ENCODE measurements around the gene SF3B2.
"Not testable (repeated sequence)": the region's sequence is repeated elsewhere in the genome, so short reads cannot be mapped to it uniquely, and the experiment has no call there.

The SF3B2 gene

DNA sequence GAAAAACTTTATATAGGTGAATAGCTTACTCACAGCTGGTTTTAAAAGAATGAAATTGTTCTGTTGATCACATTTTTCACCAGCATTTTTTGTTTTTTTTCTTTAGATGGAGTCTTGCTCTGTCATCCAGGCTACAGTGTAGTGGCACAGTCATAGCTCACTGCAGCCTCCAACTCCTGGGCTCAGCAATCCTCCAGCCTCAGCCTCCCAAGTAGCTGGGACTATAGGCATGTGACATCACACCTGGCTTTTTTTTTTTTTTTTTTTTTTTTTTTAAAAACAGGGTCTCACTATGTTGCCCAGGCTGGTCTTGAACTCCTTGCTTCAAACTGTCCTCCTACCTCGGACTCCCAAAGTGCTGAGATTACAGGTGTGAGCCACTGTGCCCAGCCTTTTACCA lies 21.5 kb downstream of the SF3B2 start:
- Histone ChIP-seq H3K4me3 (replicated peaks; ENCODE audit: low read depth, low read length) (no peak overlapping the region), H3K36me3 (ENCODE audit: control insufficient read depth, insufficient read depth, low read length) (peaks cover 9% of the 10 kb centered on the region), H3K27me3 (replicated peaks; ENCODE audit: control insufficient read depth, insufficient read depth, low read length) (no peaks in the 10 kb centered on the region)
- no peak for DNase-seq (ENCODE audit: extremely low read depth, insufficient read length)
- TF ChIP-seq, protein P1, sequence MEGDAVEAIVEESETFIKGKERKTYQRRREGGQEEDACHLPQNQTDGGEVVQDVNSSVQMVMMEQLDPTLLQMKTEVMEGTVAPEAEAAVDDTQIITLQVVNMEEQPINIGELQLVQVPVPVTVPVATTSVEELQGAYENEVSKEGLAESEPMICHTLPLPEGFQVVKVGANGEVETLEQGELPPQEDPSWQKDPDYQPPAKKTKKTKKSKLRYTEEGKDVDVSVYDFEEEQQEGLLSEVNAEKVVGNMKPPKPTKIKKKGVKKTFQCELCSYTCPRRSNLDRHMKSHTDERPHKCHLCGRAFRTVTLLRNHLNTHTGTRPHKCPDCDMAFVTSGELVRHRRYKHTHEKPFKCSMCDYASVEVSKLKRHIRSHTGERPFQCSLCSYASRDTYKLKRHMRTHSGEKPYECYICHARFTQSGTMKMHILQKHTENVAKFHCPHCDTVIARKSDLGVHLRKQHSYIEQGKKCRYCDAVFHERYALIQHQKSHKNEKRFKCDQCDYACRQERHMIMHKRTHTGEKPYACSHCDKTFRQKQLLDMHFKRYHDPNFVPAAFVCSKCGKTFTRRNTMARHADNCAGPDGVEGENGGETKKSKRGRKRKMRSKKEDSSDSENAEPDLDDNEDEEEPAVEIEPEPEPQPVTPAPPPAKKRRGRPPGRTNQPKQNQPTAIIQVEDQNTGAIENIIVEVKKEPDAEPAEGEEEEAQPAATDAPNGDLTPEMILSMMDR (IDR thresholded peaks at IDR 0.05; ENCODE audit: insufficient read depth, low read length, poor library complexity, severe bottlenecking): no peak

DNA sequence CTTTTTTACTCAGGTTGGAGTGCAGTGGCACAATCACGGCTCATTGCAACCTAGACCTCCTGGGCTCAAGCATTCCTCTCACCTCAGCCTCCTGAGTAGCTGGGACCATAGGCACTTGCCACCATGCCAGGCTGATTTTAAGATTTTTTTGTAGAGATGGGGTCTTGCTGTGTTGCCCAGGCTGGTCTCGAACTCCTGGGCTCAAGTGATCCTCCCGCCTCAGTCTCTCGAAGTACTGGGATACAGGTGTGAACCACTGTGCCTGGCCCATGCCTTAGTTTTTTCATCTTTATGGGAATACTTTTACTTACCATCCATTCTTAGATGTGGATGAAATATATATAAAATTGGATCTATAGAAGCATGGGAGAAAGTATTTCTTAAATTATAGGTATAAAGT lies 23.1 kb downstream of the SF3B2 start:
- no peak for DNase-seq (ENCODE audit: extremely low read depth, insufficient read length)
- Histone ChIP-seq H3K4me3 (replicated peaks; ENCODE audit: low read depth, low read length) (no peak overlapping the region), H3K27me3 (replicated peaks; ENCODE audit: control insufficient read depth, insufficient read depth, low read length) (no peaks in the 10 kb centered on the region), H3K36me3 (ENCODE audit: control insufficient read depth, insufficient read depth, low read length) (peaks cover 9% of the 10 kb centered on the region)
- TF ChIP-seq, protein P1 (IDR thresholded peaks at IDR 0.05; ENCODE audit: insufficient read depth, low read length, poor library complexity, severe bottlenecking): no peak

DNA sequence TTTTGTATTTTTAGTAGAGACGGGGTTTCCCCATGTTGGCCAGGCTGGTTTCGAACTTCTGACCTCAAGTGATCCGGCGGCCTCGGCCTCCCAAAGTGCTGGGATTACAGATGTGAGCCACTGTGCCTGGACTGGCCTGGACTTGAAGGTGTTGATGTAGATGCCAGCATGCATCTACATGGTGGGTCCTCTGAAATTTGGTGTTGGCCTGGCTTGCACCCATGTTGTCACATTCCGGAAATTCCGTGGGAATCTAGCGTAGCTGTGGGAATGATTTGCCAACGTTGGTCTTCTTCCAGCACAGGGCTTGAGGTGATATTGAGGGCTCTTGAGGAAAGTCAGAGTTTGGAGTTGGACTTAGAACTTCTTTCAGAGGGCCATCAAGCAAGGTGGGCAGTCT lies 24.4 kb downstream of the SF3B2 start:
- TF ChIP-seq, protein P1 (IDR thresholded peaks at IDR 0.05; ENCODE audit: insufficient read depth, low read length, poor library complexity, severe bottlenecking): no peak
- Histone ChIP-seq H3K36me3 (ENCODE audit: control insufficient read depth, insufficient read depth, low read length) (peaks cover 9% of the 10 kb centered on the region), H3K27me3 (replicated peaks; ENCODE audit: control insufficient read depth, insufficient read depth, low read length) (no peaks in the 10 kb centered on the region), H3K4me3 (replicated peaks; ENCODE audit: low read depth, low read length) (no peak overlapping the region)
- no peak for DNase-seq (ENCODE audit: extremely low read depth, insufficient read length)

DNA sequence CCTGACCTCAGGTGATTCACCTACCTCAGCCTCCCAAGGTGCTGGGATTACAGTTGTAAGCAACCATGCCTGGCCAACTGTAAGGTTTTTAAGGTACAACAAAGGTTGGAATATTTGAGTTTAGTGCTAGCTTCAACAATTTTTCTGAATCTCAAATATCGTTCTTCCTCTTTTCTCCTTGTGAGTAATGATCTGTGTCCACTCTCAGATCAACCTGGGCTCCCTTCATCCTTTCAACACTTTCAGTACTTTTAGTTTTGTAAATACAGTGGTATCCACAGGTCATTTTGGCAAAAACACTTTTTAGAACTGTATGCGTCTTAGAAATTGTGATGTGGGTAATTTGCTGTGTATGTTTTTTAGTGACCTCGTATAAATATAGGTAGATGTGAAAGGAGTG lies 25.8 kb downstream of the SF3B2 start:
- DNase-seq (ENCODE audit: extremely low read depth, insufficient read length): no peak
- H3K27me3 ChIP-seq (replicated peaks; ENCODE audit: control insufficient read depth, insufficient read depth, low read length): no peaks in the 10 kb centered on the region
- peaks cover 4% of the 10 kb centered on the region for H3K36me3 ChIP-seq (ENCODE audit: control insufficient read depth, insufficient read depth, low read length)
- H3K4me3 ChIP-seq (replicated peaks; ENCODE audit: low read depth, low read length): no peak overlapping the region
- TF ChIP-seq, protein P1 (IDR thresholded peaks at IDR 0.05; ENCODE audit: insufficient read depth, low read length, poor library complexity, severe bottlenecking): no peak

DNA sequence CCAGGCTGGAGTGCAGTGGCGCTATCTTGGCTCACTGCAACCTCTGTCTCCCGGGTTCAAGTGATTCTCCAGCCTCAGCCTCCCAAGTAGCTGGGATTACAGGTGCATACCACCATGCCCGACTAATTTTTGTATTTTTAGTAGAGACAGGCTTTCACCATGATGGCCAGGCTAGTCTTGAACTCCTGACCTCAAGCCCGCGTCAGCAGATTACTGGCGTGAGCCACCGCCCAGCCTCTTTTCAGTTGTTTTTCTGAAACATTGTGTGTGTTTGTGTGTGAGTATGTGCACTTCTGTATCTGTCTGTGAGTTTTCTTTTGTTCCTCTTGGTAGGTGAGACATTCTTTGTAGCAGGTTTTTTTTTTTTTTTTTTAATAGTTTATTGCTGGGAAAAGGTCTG lies 26.8 kb downstream of the SF3B2 start:
- not testable (repeated sequence) for H3K27me3 ChIP-seq (replicated peaks; ENCODE audit: control insufficient read depth, insufficient read depth, low read length); H3K36me3 ChIP-seq (ENCODE audit: control insufficient read depth, insufficient read depth, low read length); H3K4me3 ChIP-seq (replicated peaks; ENCODE audit: low read depth, low read length); DNase-seq (ENCODE audit: extremely low read depth, insufficient read length)

DNA sequence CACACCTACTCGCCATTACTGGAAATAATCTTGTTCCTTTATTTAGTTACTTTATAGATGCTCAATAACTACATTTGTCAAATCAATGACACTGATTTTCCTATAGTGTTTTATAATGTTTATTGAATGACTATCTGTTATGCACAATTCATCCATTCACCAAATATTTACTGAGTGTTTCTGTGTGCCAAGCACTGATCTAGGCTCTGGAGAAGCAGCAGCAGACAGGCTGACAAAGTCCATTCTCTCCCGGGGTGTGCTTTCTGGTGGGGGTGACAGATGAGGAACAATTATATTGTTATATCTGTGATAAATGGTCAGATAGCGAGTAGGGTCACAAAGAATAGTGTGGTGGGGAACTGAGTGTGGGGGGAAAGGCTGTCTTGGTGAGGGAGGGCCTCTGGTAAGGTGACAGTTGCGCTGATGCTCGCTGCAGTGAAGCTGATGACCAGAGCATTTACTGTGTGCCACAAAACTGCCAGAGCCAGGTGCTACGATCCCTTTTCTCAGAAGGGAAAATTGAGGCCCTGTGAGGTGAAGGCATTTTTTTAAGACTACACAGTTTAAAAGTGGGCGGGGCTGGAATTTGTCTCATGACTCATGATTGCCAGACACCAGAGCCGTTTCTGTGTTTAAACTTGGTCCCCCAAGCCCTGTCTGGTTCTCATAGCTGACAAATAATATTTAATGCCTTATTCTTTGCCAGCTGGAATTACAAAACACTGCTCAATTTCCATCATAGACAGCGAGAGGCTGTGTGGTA lies 28.1 kb downstream of the SF3B2 start:
- no peaks in the 10 kb centered on the region for H3K27me3 ChIP-seq (replicated peaks; ENCODE audit: control insufficient read depth, insufficient read depth, low read length)
- DNase-seq (ENCODE audit: extremely low read depth, insufficient read length): no peak
- peaks cover 4% of the 10 kb centered on the region for H3K36me3 ChIP-seq (ENCODE audit: control insufficient read depth, insufficient read depth, low read length)
- TF ChIP-seq, protein P1 (IDR thresholded peaks at IDR 0.05; ENCODE audit: insufficient read depth, low read length, poor library complexity, severe bottlenecking): no peak
- H3K4me3 ChIP-seq (replicated peaks; ENCODE audit: low read depth, low read length): no peak overlapping the region
